ENCODE measurements around the gene FOXP1.

Gene FOXP1

GRCh38 chr3:71191031-71191482 is 392.5 kb downstream of the FOXP1 start:
- DNase-seq, result no peak

DNA sequence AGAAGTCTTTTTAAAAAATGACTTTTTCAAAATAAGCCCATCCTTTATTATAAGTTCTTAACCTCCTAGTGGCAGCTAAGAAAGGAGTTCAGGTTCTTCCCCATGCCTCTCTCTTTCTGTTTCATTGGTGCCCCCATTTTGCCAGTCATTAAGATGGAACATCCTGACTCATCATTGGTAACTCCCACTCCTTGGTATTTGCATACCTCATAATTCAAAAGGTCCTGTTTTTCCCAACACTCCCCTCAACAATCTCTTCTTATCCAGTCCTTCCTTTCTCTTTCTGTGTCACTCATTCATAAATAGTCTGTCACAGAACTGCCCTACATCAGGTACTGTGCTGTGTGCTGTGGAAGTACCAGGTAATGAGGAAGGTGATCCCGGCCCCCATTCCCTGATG is 394.0 kb downstream of the FOXP1 start:
- DNase-seq, result no peak

- DNase-seq, result no peak
Measured at GRCh38 chr3:71187715-71188114, 395.8 kb downstream of the FOXP1 start.

- DNase-seq, result no peak
Measured at GRCh38 chr3:71186801-71187200, 396.7 kb downstream of the FOXP1 start.

GRCh38 chr3:71185733-71186455 is 397.6 kb downstream of the FOXP1 start:
- peak; percentile 73 for DNase-seq

DNA sequence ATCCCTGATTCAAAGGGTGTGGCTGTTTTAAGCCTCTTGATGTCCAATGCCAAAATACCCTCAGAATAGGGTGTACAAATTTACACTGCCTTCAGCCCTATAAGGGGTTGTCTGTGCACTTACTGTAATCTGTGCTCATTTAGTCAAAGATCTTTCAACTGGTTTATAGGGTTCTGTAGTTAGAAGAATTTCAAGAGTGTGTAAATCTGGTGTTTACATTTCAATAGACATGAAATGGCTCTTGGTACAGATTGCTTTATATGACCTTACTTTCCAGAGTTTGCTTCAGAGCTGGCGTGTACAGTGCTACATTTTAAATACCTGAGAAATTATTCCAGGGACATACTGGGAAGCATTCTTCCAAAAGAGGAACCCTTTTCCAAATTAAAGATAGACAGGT is 399.3 kb downstream of the FOXP1 start:
- no peak for DNase-seq

DNA sequence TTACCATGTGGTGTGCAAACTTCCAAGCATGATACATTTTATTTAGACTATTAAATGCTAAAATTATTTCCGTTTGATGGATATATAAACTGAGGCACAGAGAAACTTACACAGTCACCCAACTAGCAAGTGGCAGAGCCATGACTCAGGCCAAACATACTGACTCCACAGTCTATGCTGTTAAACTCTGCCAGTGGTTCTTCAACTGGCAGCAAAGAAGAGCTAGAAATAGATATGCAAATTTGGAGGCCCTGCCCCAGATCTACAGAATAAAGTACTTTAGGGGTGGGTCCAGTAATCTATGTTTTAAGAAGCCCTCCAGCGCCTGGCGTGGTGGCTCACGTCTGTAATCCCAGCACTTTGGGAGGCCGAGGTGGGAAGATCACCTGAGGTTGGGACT is 400.0 kb downstream of the FOXP1 start:
- no peak for DNase-seq

DNA sequence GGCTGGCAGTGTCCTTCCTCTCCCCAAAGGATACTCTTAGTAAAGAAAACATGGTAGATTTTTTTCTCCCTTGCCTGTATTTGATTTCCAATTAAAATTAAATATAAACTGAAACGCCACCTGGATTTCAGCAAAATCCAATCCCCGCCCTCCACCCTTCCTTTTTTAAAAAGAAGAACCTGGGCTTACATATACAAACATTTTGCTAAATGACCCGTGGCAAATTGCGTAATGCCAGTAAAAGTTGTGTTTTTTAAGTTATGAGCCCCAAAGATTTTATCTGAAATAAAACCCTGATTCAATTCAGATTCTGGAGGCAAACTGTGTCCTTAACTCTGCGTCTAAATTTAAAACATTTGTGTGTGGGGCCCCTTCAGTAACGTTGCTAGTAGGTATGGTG is 403.0 kb downstream of the FOXP1 start:
- DNase-seq, result no peak

DNA sequence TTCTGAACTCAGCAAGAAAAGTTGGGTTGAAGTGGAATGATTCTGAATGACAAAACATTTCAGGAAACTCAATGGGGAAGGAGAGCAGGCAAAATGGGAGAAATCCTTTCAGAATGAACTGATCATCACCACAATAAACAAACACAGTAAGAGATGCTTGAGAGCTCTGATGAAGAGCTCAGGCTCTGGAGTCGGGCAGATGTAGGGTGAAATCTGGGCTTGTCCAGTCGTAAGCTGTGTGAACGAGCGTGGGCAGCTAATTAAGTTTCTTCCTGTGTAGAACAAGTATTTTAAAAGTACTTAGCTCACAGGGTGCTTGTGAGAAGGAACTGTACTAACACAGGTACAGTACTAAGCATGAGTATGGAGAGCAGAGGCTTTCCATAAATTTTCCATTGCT is 406.2 kb downstream of the FOXP1 start:
- no peak for DNase-seq

GRCh38 chr3:71176366-71176765 is 407.2 kb downstream of the FOXP1 start:
- no peak for DNase-seq

DNA sequence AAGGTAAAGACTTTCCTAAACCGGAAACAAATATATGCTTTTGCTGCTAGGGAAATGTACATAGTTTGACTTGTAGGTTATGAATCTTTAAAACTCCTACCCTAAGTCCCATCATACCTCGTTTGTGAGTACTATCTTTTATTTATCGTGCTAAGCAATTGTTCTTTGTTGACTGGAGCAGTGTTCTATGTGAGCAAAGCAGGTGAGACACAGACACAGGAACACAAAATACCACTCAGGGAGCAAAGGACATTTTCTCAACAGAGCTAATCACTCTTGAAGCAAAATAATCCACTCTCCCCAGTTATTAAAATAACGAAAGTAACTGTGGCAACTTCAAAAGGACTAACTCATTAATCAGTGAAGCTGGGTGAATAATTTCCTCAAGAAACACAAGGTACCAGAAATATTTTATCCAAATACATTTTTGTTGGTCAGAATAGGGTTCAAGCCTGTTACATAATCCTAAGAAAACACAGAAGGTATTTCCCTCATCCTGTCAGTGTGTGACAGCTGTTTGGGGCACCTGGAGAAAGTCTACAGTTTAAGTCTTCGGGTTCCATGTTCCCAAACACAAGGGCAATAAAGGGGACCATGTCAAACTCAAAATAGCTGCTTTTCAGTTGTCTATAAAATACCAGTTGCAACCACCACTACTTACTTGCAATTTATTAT is 407.7 kb downstream of the FOXP1 start:
- DNase-seq, result no peak

DNA sequence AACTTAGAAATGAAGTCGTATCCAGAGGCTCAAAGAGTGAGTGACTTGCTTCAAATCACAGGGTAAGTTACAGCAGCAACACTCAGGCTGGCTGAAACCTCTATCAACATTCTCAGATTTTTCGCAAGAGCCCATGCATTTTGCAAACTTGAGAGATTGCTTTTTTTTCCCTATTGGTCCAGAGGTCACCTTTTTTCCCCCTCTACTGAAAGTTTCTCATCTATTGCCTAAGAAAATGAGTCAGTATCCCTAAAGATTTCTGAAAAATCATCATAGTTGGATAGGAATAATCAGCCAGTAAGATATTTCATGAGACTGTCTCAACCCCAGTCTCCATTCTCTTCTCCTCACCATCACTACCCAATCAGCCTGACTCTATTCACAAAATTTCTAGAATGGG is 410.6 kb downstream of the FOXP1 start:
- no peak for DNase-seq

DNA sequence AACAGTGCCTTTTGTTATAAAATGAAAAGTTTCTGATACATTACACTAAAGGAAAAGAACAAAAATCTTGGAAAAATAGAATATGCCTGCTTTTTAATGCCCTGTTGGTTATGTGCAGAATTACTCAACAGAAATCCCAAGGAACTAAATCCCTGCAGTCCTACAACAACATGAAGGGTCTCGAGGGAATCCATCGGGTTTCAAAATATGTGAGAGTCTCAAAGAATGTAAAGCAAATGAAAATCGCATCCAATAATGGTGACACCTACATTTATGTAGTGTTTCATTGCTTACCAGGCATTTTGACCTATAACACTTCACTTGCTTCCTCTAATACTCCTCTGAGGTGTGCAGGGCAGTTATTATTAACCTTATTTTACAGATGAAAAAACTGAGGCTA is 411.3 kb downstream of the FOXP1 start:
- no peak for DNase-seq

GRCh38 chr3:71171247-71171646 is 412.3 kb downstream of the FOXP1 start:
- DNase-seq, result no peak

DNA sequence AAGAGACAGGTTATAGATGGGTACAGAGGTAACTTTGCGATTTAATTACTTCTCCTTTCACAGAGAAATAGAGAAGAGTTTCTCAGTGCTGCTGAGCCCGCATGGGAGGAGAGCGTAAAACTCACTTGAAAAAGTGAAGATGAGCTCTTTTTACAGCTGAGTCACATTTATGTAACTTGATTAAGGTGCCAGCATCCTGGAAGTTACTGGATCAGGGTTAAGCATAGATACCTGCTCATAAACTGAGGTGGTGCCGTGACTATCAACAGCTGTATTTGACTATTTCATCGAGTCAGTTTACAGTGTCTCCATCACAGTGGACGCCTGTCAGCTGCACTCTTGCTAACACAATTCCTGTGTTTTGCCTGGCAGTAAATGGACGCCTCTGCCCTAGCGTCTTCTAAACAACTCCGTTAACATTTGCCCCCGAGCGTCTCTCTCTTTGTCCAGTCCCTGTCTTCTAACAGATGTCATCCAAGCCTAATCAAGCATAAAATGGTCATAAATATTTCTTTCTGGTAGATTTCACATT is 414.6 kb downstream of the FOXP1 start:
- DNase-seq, result no peak

GRCh38 chr3:71168121-71168721 is 415.3 kb downstream of the FOXP1 start:
- no peak for DNase-seq

DNA sequence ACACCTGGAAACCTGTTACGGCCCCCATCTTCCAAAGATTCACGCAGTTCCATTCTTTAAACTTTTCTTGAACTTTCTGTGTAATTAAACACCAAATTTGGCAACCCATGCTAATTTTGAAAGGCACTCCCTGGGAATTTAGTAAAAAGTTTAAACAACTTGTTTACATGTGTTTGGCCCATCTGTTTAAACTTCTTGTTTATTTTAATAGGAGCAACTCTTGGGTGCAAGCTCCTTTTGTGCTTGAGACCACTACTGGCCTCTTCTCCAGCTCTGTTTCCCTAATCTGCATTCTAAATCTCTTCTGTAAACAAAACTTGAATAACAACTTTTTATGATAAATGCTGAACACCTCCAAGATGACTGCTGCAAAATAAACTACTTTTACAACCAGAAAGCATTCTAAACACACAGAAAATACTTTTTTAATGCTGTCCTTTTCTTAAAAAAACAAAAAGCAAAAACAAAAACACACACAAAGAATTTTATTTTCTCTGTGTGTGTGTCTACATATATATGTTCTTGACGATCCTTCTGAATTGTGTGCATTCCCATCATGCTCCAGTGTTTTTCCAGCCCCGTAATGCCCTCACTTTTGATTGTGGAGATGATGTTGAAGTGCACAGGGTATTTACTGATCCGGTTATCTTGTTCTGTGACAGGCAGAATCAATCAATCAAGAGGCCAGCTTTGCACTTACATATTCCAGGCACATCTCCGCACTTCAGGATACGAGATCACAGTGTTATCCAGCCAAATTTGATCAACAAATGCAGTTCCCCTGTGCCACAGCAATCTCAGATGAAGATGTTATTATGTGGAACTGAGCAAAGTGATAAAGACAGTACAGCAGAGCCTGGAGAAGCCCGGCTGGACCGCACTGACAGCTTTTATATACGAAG is 416.9 kb downstream of the FOXP1 start:
- no peak for DNase-seq

- DNase-seq, result no peak
Measured at GRCh38 chr3:71164881-71165280, 418.6 kb downstream of the FOXP1 start.

GRCh38 chr3:71163198-71163918 is 420.2 kb downstream of the FOXP1 start:
- DNase-seq, result no peak

GRCh38 chr3:71162221-71162620 is 421.3 kb downstream of the FOXP1 start:
- DNase-seq, result no peak

DNA sequence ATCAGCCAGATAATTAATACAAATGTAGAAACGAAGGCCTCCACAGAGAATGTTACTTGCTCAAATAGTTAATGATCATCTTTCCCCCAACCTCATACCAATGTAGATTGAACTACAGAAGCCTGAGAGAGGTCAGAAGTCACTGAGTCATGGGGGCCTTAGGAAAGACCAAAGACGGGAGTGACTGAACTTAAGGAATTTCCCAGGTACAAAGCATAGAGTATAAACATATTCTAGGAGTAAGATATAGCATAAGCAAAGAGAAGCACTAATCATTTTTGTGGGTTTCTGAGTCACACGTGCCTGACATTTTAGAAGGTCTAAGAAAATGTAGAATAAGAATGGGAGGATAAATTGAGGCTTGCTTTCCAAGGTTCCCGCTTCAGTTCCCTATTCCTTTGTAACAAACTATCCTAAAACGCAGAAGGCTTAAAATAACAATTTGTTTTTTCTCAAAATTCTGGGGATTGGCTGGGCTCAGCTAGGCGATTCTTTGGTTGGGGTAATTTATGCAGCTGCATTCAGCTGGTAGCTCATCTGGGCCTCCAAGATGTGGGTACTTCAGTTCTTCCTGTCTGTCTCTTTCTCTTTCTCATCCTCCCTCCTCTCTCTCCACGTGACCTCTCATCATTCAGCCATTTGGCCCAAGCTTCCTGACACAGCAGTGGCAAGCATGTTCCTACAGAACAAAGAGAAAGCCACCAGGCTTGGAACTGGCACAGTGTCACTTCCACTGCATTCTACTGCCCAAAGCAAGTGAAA is 422.6 kb downstream of the FOXP1 start:
- DNase-seq, result no peak
